ENCODE results near the gene NOSIP.
A peak's percentile ranks its signal among the peaks of the same experiment; 100 is the strongest.
"Not testable (repeated sequence)": the region's sequence is repeated elsewhere in the genome, so short reads cannot be mapped to it uniquely, and the experiment has no call there.

The NOSIP gene

GRCh38 chr19:49580264-49581006, at the start of gene NOSIP:
Gene NOSIP, minus strand, starts transcription at chr19:49580556. Its CDS starts 19,865 bp downstream, at chr19:49560691.
- peak; percentile 95 for DNase-seq (ENCODE audit: low read depth in 2 of 2)

GRCh38 chr19:49629659-49630058, 49.3 kb upstream of the NOSIP start:
- no peak for DNase-seq (ENCODE audit: low read depth in 2 of 2)

DNA sequence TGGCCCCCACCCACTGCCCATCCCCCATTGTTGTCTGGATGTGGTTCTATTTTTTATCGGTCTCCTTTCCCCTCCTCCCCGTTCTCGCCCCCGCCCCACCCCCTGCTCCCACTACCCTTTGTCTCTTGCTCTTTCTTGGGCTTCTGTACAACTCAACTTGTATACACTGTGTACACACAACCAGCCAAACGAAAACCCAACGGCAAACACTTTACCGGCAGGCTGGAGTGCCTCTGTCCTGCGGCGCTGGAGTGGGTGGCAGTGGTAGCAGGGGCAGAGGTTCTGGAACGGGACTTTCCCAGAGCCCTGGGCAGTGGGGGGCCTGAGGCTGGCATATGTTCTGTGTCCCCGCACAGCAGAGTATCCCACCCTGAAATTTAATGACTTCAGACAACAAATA, 45.9 kb upstream of the NOSIP start:
- DNase-seq (ENCODE audit: low read depth in 2 of 2), result no peak

- DNase-seq (ENCODE audit: low read depth in 2 of 2), result no peak
Measured at GRCh38 chr19:49624967-49625910, 44.9 kb upstream of the NOSIP start.

GRCh38 chr19:49617860-49618259, 37.5 kb upstream of the NOSIP start:
- DNase-seq (ENCODE audit: low read depth in 2 of 2), result not testable (repeated sequence)

DNA sequence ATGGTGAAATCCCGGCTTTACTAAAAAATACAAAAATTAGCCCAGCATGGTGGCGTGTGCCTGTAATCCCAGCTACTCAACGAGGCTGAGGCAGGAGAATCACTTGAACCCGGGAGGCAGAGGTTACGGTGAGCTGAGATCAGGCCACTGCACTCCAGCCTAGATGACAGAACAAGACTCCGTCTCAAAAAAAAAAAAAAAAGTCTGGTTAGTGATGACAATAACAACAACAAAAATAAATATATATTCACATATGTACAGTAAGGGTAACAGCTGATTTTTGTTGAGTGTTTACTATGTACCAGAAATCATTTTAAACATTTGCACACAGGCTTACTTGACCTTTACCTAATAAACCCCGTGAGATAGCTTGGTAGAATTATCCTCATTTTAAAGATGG, 36.6 kb upstream of the NOSIP start:
- DNase-seq (ENCODE audit: low read depth in 2 of 2), result no peak

DNA sequence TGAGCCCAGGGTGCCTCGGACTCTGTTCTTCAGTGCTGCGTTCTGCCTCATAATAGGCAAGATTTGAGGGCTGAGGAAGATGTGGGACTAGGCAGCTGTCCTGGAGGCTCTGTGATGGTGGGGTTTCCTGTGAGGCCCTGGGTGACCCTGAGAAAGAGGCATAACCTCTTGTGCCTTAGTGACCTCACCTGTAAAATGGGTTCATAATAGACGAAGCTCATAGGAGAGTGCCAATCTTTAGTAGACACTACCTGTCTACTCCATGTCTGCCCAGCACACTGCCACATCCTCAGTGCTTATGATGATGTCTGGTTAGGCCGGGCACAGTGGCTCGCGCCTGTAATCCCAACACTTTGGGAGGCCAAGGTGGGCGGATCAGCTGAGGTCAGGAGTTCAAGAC, 36.2 kb upstream of the NOSIP start:
- no peak for DNase-seq (ENCODE audit: low read depth in 2 of 2)

- no peak for DNase-seq (ENCODE audit: low read depth in 2 of 2)
Measured at GRCh38 chr19:49615861-49616260, 35.5 kb upstream of the NOSIP start.

- no peak for DNase-seq (ENCODE audit: low read depth in 2 of 2)
Measured at GRCh38 chr19:49614096-49614833, 33.9 kb upstream of the NOSIP start.

- DNase-seq (ENCODE audit: low read depth in 2 of 2), result no peak
Measured at GRCh38 chr19:49613374-49613773, 33.0 kb upstream of the NOSIP start.

DNA sequence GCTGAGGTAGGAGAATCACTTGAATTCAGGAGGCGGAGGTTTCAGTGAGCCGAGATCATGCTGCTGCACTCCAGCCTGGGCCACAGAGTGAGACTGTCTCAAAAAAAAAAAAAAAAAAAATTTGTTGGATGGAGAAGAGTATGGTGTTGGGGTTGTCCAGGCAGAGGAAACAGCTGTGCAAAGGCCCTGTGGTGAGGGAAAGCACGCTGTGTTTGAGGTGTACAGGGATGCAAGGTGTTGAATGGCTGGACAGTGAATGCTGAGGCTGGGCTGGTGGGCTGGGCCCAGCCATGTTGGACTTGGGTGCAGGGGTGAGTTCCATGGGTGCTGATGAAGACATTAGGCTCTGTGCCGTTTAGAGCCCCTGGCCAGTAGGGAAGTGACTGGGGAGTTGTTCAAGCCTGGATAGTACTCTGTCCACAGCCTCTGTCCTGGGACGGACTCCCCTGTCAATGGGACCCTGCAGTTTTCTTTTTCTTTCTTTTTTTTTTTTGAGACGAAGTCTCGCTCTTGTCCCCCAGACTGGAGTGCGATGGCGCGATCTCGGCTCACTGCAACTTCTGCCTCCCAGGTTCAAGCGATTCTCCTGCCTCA, 29.2 kb upstream of the NOSIP start:
- DNase-seq (ENCODE audit: low read depth in 2 of 2), result no peak

DNA sequence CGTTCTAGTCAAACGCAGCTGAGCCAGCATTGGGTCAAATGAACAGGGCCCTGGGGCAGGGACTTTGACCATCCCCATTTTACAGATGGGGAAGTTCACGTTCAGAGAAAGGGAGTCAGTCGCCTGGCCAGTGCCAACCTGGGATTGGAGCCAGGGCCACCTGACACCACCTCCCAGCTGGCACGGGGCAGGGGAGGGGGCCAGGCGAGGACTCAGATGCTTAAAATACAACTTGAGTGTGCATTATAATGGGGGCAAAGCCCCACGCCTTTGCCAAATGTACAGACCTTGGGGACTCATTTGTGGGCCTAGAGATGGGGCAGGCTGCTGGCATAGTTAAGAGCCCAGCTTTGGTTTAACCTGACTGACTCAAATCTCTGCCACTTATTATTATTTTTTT, 25.2 kb upstream of the NOSIP start:
- no peak for DNase-seq (ENCODE audit: low read depth in 2 of 2)

DNA sequence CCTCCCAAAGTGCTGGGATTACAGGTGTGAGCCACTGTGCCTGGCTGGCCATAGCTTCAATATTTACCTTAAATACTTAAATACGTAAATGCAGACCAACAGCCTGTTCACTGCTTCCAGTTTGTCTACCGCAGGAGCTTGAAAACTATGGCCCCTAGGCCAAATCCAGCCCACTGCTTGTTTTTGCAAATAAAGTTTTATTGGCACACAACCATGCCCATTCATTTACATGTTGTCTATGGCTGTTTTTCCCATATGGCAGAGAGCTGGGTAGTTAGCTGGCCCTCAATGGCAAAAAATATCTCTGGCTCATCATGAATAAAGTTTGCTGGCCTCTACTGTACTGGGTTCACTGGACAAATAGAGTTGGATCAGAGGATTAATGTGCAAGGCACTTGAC, 22.4 kb upstream of the NOSIP start:
- DNase-seq (ENCODE audit: low read depth in 2 of 2), result no peak

GRCh38 chr19:49601482-49602038, 21.2 kb upstream of the NOSIP start:
- no peak for DNase-seq (ENCODE audit: low read depth in 2 of 2)

- DNase-seq (ENCODE audit: low read depth in 2 of 2), result no peak
Measured at GRCh38 chr19:49599378-49600295, 19.3 kb upstream of the NOSIP start.

DNA sequence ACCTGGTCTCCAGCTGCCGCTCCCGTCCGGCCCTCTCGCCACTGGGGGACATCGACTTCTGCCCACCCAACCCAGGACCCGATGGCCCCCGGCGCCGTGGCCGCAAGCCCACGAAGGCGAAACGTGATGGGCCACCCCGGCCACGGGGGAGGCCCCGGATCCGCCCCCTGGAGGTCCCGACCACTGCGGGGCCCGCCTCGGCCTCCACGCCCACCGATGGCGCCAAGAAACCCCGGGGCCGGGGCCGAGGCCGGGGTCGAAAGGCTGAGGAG, 17.3 kb upstream of the NOSIP start:
- DNase-seq (ENCODE audit: low read depth in 2 of 2), result no peak

DNA sequence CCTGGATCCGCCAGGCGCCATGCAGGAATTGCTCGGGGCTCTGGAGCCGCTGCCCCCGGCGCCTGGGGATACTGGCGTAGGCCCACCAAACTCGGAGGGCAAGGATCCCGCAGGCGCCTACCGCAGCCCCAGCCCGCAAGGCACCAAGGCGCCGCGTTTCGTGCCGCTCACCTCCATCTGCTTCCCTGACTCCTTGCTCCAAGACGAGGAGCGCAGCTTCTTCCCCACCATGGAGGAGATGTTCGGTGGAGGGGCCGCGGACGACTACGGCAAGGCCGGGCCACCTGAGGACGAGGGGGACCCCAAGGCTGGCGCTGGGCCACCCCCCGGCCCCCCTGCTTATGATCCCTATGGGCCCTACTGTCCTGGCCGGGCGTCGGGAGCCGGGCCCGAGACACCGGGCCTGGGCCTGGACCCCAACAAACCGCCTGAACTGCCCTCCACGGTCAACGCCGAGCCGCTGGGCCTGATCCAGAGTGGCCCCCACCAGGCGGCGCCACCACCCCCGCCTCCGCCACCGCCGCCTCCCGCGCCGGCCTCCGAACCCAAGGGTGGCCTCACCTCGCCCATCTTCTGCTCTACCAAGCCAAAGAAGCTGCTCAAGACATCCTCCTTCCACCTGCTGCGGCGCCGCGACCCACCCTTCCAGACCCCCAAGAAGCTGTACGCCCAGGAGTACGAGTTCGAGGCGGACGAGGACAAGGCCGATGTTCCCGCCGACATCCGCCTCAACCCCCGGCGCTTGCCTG, 16.8 kb upstream of the NOSIP start:
- no peak for DNase-seq (ENCODE audit: low read depth in 2 of 2)

GRCh38 chr19:49596407-49596806, 16.1 kb upstream of the NOSIP start:
- no peak for DNase-seq (ENCODE audit: low read depth in 2 of 2)

GRCh38 chr19:49595819-49596404, 15.6 kb upstream of the NOSIP start:
- no peak for DNase-seq (ENCODE audit: low read depth in 2 of 2)
